ACC112 (cell line): ENCODE measurements around the gene SHD.

Experiments used
- H2AFZ ChIP-seq: fragments of 200-600 bp; sonication (generic); one replicate; pipeline ENCODE4 v1.6.0; 2017; ENCODE audit warnings: antibody characterized with exemption, low read length; ENCODE audit not compliant: unreplicated experiment
- H3K27ac ChIP-seq: fragments of 200-600 bp; sonication (generic); 2 replicates; pipeline ENCODE4 v1.5.1; 2014; ENCODE audit warnings: low read depth, mild to moderate bottlenecking, antibody characterized with exemption, low read length, moderate library complexity
- H3K27me3 ChIP-seq: fragments of 200-600 bp; sonication (generic); 2 replicates; pipeline ENCODE4 v1.6.1; 2014; ENCODE audit warnings: mild to moderate bottlenecking, antibody characterized with exemption, low read length, moderate library complexity, mixed read lengths; ENCODE audit not compliant: insufficient read depth
- H3K36me3 ChIP-seq: fragments of 200-600 bp; sonication (generic); 2 replicates; pipeline ENCODE4 v1.6.1; 2016; ENCODE audit warnings: mild to moderate bottlenecking, antibody characterized with exemption, low read length, moderate library complexity, mixed read lengths; ENCODE audit not compliant: insufficient read depth
- H3K4me1 ChIP-seq: fragments of 200-600 bp; sonication (generic); one replicate; pipeline ENCODE4 v1.6.1; 2016; ENCODE audit warnings: low read length, mixed read lengths; ENCODE audit not compliant: insufficient read depth, unreplicated experiment, control insufficient read depth
- H3K4me3 ChIP-seq: fragments of 200-600 bp; sonication (generic); 2 replicates; pipeline ENCODE4 v1.5.1; 2014; ENCODE audit warnings: mild to moderate bottlenecking, low read depth, low read length
- H3K79me2 ChIP-seq: fragments of 200-600 bp; sonication (generic); one replicate; pipeline ENCODE4 v1.6.0; 2016; ENCODE audit warnings: low read length; ENCODE audit not compliant: control insufficient read depth, unreplicated experiment, insufficient read depth

The SHD gene

GRCh38 chr19:4318460-4318859 is 39.4 kb downstream of the SHD start:
- no peaks in the 10 kb centered on the region for H3K79me2 ChIP-seq
- H2AFZ ChIP-seq: no peak overlapping the region
- H3K4me1 ChIP-seq: no peaks in the 10 kb centered on the region
- H3K27me3 ChIP-seq: no peaks in the 10 kb centered on the region
- no peak overlapping the region for H3K27ac ChIP-seq
- H3K4me3 ChIP-seq: no peak overlapping the region
- H3K36me3 ChIP-seq: peaks cover 3% of the 10 kb centered on the region; the same call in 1 of the 2 replicates

DNA sequence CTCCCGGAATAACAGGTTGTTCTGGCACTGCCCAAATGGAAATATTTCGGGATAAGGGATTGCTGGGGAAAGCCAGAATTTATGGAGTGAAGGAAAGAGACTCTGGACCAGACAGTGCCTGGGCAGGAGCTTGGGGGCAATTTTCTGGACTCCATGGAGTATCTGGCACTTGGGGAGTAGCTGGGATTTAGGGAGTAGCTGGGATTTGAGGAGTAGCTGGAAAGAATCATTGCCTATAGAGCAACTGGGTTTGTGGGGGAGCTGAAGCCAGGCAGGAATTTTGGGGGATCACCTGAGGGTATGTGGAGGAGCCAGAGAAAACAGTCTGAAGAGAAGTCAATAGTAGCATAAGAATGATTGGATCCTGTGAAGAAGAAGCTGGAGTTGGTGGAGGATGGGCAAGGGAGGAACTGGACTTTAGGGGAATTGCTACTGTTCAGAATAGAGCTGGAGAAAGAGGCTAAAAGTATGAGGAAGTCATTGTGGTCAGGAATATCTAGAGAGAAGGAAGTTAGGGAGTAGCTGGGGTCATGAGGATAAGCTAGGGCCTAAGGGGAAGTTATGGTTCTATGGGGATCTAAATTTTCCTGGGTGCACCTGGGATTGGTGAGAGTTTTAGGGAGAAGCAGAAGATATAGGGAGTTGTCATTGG is 40.1 kb downstream of the SHD start:
- Histone ChIP-seq H3K27ac (no peak overlapping the region), H3K79me2 (no peaks in the 10 kb centered on the region), H3K27me3 (no peaks in the 10 kb centered on the region), H2AFZ (no peak overlapping the region), H3K36me3 (peaks cover 3% of the 10 kb centered on the region; the same call in 1 of the 2 replicates), H3K4me3 (no peak overlapping the region), H3K4me1 (no peaks in the 10 kb centered on the region)

DNA sequence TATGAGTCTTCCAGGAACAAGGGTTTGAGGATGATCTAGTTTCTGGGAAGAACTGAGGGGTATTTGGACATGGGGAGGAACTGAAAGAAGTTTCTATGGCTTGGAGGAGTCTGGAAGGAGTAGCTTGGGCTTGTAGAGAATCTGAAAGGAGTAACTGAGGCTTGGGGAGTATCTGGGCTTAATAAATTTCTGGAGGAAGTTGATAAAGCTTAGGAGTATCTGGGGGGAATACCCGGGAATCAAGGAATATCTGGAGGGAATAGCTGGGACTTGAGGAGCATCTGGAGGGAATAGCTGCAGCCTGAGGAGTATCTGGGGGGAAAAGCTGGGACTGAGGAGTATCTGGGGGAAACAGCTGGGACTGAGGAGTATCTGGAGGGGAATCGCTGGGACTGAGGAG is 41.4 kb downstream of the SHD start:
- Histone ChIP-seq H3K4me3 (no peak overlapping the region), H3K4me1 (no peaks in the 10 kb centered on the region), H3K79me2 (no peaks in the 10 kb centered on the region), H3K27me3 (no peaks in the 10 kb centered on the region), H2AFZ (no peak overlapping the region), H3K27ac (no peak overlapping the region), H3K36me3 (peaks cover 3% of the 10 kb centered on the region; the same call in 1 of the 2 replicates)

DNA sequence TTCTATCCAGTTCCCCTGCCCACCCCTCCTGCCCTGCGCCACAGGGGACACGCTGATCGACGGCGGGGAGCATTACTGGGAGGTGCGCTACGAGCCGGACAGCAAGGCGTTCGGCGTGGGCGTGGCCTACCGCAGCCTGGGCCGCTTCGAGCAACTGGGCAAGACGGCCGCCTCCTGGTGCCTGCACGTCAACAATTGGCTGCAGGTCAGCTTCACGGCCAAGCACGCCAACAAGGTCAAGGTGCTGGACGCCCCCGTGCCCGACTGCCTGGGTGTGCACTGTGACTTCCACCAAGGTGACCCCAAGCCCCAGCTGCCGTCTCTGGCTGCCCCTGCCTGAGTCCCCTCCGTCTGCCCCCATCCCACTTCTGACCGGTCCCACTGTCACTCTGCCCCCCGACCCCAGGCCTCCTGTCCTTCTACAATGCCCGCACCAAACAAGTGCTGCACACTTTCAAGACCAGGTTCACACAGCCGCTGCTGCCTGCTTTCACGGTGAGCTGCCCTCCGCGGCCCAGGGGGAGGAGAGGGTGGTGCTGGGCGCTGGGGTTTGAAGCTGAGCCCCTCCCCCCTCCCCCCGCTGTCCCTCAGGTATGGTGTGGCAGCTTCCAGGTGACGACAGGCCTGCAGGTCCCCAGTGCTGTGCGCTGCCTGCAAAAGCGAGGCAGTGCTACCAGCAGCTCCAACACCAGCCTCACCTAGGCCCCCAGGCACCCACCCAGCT is 44.0 kb downstream of the SHD start:
- no peak overlapping the region for H3K27ac ChIP-seq

GRCh38 chr19:4323692-4324091 is 44.6 kb downstream of the SHD start:
- Histone ChIP-seq H3K4me1 (peaks cover 3% of the 10 kb centered on the region), H3K79me2 (no peaks in the 10 kb centered on the region), H3K4me3 (no peak overlapping the region), H2AFZ (no peak overlapping the region), H3K27ac (no peak overlapping the region), H3K36me3 (no peaks in the 10 kb centered on the region), H3K27me3 (no peaks in the 10 kb centered on the region)

More for the DNA sequence above, 44.0 kb downstream of the SHD start:
- H3K4me1 ChIP-seq: peaks cover 3% of the 10 kb centered on the region
- no peak overlapping the region for H3K4me3 ChIP-seq
- no peaks in the 10 kb centered on the region for H3K27me3 ChIP-seq
- H2AFZ ChIP-seq: no peak overlapping the region
- H3K36me3 ChIP-seq: peaks cover 3% of the 10 kb centered on the region; the same call in 1 of the 2 replicates
- H3K79me2 ChIP-seq: no peaks in the 10 kb centered on the region

- no peaks in the 10 kb centered on the region for H3K27me3 ChIP-seq
- no peak overlapping the region for H3K4me3 ChIP-seq
- no peaks in the 10 kb centered on the region for H3K79me2 ChIP-seq
- H3K36me3 ChIP-seq: no peaks in the 10 kb centered on the region
- H3K27ac ChIP-seq: no peak overlapping the region
- peaks cover 3% of the 10 kb centered on the region for H3K4me1 ChIP-seq
- no peak overlapping the region for H2AFZ ChIP-seq
Measured at GRCh38 chr19:4324228-4324627, 45.2 kb downstream of the SHD start.

DNA sequence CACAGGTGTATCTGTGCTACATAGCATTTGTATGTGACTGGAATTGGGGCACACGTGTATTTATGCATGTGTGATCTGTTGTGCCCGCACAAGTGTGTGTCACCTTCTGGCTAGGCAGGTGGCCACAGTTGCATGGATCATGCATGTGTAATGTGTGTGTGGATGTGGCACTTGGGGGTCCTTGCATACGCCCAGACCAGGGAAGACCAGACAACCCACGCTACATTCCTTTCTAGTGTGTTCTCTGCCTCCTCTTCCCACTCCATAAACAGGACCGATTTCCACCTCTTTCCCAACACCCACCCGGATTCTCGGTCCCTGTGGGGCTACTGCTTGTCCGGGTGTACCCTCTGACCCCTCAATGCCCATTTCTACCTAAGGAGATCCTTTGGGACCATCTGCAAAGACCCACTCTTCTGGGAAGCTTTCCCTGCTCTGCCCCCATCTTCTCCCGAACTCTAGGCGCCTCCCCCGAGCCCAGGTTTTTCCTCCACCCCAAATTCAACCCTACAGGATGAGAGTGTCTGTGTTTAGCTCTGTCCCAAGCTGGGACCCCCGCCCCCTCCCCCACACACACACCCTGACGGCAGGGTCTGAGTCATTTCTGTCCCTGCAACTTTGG is 47.3 kb downstream of the SHD start:
- Histone ChIP-seq H3K4me3 (no peak overlapping the region), H2AFZ (no peak overlapping the region), H3K27me3 (no peaks in the 10 kb centered on the region), H3K27ac (no peak overlapping the region), H3K4me1 (peaks cover 3% of the 10 kb centered on the region), H3K79me2 (no peaks in the 10 kb centered on the region), H3K36me3 (no peaks in the 10 kb centered on the region)

- H3K27ac ChIP-seq: no peak overlapping the region
- no peaks in the 10 kb centered on the region for H3K79me2 ChIP-seq
- no peaks in the 10 kb centered on the region for H3K36me3 ChIP-seq
- peak overlapping the region; percentile 63; the same call in 1 of the 2 replicates for H3K4me3 ChIP-seq
- H2AFZ ChIP-seq: no peak overlapping the region
- peaks cover 3% of the 10 kb centered on the region for H3K4me1 ChIP-seq
- H3K27me3 ChIP-seq: no peaks in the 10 kb centered on the region
Measured at GRCh38 chr19:4326837-4327251, 47.8 kb downstream of the SHD start.

DNA sequence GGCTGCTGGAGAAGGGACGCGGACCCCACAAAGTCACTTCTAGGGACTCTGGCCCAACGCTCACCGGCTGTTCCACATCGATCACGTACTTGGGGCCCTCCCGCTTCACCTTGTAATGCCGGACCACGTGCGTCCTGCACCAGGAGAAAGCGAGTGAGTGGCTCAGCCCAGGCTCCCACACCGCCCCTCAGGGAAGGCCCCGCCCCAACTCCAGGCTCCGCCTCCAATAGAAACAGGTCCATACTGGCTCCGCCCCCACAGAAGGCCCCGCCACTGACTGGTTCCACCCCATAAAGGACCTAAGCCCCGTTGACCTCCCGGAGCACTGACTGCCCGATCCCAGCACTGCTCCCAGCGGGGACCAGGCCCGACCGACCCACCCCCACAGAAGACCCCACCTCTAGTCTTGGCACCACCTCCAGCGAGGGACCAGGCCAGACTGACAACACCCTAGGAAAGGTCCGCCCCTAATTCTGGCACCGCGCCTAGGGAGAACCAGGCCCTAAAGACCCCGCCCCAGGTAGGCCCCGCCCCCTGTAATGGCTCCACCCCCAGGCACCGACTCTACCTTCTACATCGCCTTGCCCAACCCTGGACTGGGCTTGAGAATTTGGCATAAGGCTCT is 48.3 kb downstream of the SHD start:
- Histone ChIP-seq H2AFZ (peak overlapping the region; percentile 75), H3K4me3 (peak overlapping the region; percentile 63), H3K27ac (no peak overlapping the region), H3K36me3 (no peaks in the 10 kb centered on the region), H3K4me1 (peaks cover 3% of the 10 kb centered on the region), H3K27me3 (no peaks in the 10 kb centered on the region), H3K79me2 (no peaks in the 10 kb centered on the region)

DNA sequence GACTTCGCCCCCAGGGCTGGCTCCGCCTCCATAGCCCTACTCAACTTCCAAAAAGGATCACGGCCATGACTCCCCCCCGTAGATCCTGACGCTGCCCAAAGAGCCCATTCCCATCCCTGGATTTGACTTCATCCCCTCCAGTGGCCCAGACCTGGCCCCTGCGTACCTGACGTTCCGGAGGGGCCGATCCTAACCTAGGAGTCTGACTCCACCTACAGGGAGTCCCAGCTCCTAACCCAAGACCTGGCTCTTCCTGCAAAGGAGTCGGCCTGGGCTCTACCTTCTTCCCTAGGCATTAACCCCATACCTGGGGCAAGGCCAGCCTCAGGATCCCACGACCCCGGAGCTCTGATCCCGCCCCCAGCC is 48.8 kb downstream of the SHD start:
- no peak overlapping the region for H3K27ac ChIP-seq
- H2AFZ ChIP-seq: peak overlapping the region; percentile 75
- H3K4me3 ChIP-seq: peak overlapping the region; percentile 63
- H3K4me1 ChIP-seq: peaks cover 3% of the 10 kb centered on the region
- no peaks in the 10 kb centered on the region for H3K79me2 ChIP-seq
- no peaks in the 10 kb centered on the region for H3K36me3 ChIP-seq
- H3K27me3 ChIP-seq: no peaks in the 10 kb centered on the region
